Body of pancreas (tissue), 4 donors: Measurements from ENCODE around the gene INTS11. TPM values are rescaled to one million over a fixed set of nuclear protein-coding genes. Genes with fewer than 3 reads are reported as not detected.

Source experiments
- ATAC-seq: fragments of 150-250 bp; one replicate; pipeline ENCODE4 v1.9.1; 2016
- DNase-seq, 4 donors: peaks; one replicate each; pipeline ENCODE4 v3.0.0-alpha.2; 2019
- H3K27ac ChIP-seq, 4 donors: fragments of 200-600 bp; sonication (generic); 1 replicate in 3 of 4; 2 replicates in 1 of 4; pipeline versions ENCODE4 v1.5.1 to v1.6.1; 2016 to 2019; ENCODE audit warnings: mild to moderate bottlenecking in 1 of 4, mixed read lengths in 1 of 4, moderate library complexity in 1 of 4
- H3K27me3 ChIP-seq, 2 donors: fragments of 200-600 bp; sonication (generic); one replicate each; pipeline ENCODE4 v1.6.0; 2016; ENCODE audit warnings: mild to moderate bottlenecking in 1 of 2
- H3K36me3 ChIP-seq, 2 donors: fragments of 200-600 bp; sonication (generic); replicated peaks in 1 of 2; 2 replicates each; pipeline ENCODE4 v1.5.1; 2016; ENCODE audit warnings: low read depth in 2 of 2; ENCODE audit not compliant: insufficient read depth in 1 of 2
- H3K4me1 ChIP-seq: fragments of 200-600 bp; sonication (generic); one replicate; pipeline ENCODE4 v1.6.0; 2016
- H3K4me3 ChIP-seq, 2 donors: fragments of 200-600 bp; sonication (generic); 1 replicate in 1 of 2; 2 replicates in 1 of 2; pipeline ENCODE4 v1.5.1; 2016 to 2019
- H3K9me3 ChIP-seq, 3 donors: fragments of 200-600 bp; sonication (generic); 1 replicate in 2 of 3; 2 replicates in 1 of 3; pipeline ENCODE4 v1.5.1; 2016
- CTCF ChIP-seq, 7 experiments: fragments of 450-650 bp in 4 of 7; fragments of 200-600 bp in 3 of 7; sonication (generic) in 3 of 7; IDR thresholded peaks; one replicate each; pipeline ENCODE4 v1.5.1; 2016 to 2019; ENCODE audit warnings: antibody characterized with exemption in 7 of 7
- POLR2A ChIP-seq, 3 donors: fragments of 450-650 bp; IDR thresholded peaks; one replicate each; pipeline ENCODE4 v1.6.1; 2016; ENCODE audit warnings: antibody characterized with exemption in 3 of 3, mild to moderate bottlenecking in 2 of 3
- WGBS, 2 donors: methylation state at CpG; one replicate each; pipeline ENCODE4 v1.1.5; 2017; 5-methylcytosine and 5-hydroxymethylcytosine counted together
- intact Hi-C: fragments of 100-400 bp; cut with DNase I; formaldehyde crosslinking; loops from one replicate; pipeline ENCODE4 v1.15.1; 2023
- total RNA-seq, 2 donors: library from RNA; depleted of rRNA; stranded (reverse); fragments of >200 nt; gene quantifications; one replicate each; pipeline ENCODE4 v1.1.0, GENCODE V29; 2016

Gene INTS11
- total RNA-seq, 2 donors from 2014 or later = 89.0 to 189 TPM

- TF ChIP-seq CTCF (IDR thresholded peaks at IDR 0.05) (no peak), POLR2A (IDR thresholded peaks at IDR 0.05) (no peak)
- ATAC-seq (no peak), DNase-seq (no peak)
- WGBS, 2 donors = 19% methylated on average over 8 of the region's 9 CpGs; no CpG with 5 or more reads in 1 of the 2 donors
- Histone ChIP-seq H3K4me1 (peaks cover 14% of the 10 kb centered on the region), H3K9me3 (no peaks in the 10 kb centered on the region), H3K36me3 (no peaks in the 10 kb centered on the region), H3K27ac (no peak overlapping the region), H3K27me3 (peaks cover 0 to 8% of the 10 kb centered on the region in 2 donors), H3K4me3 (no peak overlapping the region)
- intact Hi-C loops = no loop called here
These were observed 40.6 kb downstream of the INTS11 start for GRCh38 chr1:1283821-1284220.

- 87 to 88% methylated on average over 8 to 13 of the region's 14 CpGs for WGBS, 2 donors
- TF ChIP-seq CTCF (IDR thresholded peaks at IDR 0.05) (no peak), POLR2A (IDR thresholded peaks at IDR 0.05) (no peak)
These were observed 41.5 kb downstream of the INTS11 start for GRCh38 chr1:1282998-1283397.

GRCh38 chr1:1281533-1282321, 42.7 kb downstream of the INTS11 start:
- Histone ChIP-seq H3K9me3 (no peaks in the 10 kb centered on the region), H3K36me3 (no peaks in the 10 kb centered on the region), H3K27ac (peak overlapping the region; percentile 50 to 80 (median 68)), H3K4me3 (no peak overlapping the region), H3K4me1 (peaks cover 14% of the 10 kb centered on the region), H3K27me3 (peaks cover 0 to 8% of the 10 kb centered on the region in 2 donors)
- DNase-seq (peak; percentile 84 to 94 (median 91)), ATAC-seq (peak; percentile 92)
- intact Hi-C loops = no loop called here
- TF ChIP-seq CTCF (IDR thresholded peaks at IDR 0.05) (no peak), POLR2A (IDR thresholded peaks at IDR 0.05) (no peak)
- WGBS, 2 donors = 10 to 13% methylated on average over 5 to 26 of the region's 26 CpGs

More at GRCh38 chr1:1282998-1283397, 41.5 kb downstream of the INTS11 start:
- DNase-seq = no peak
- ATAC-seq = no peak
- intact Hi-C loops = no loop called here
- peaks cover 0 to 8% of the 10 kb centered on the region in 2 donors for H3K27me3 ChIP-seq
- no peak overlapping the region for H3K4me3 ChIP-seq
- H3K9me3 ChIP-seq = no peaks in the 10 kb centered on the region
- H3K27ac ChIP-seq = no peak overlapping the region
- H3K4me1 ChIP-seq = peaks cover 14% of the 10 kb centered on the region
- no peaks in the 10 kb centered on the region for H3K36me3 ChIP-seq

- peak overlapping the region in 1 of 4 donors; percentile 80 for H3K27ac ChIP-seq
- no peak overlapping the region for H3K4me3 ChIP-seq
- WGBS, 2 donors = 83 to 85% methylated on average over 8 to 21 of the region's 21 CpGs
- H3K36me3 ChIP-seq = no peaks in the 10 kb centered on the region
- peaks cover 14% of the 10 kb centered on the region for H3K4me1 ChIP-seq
- ATAC-seq (no peak), DNase-seq (no peak)
- H3K9me3 ChIP-seq = no peaks in the 10 kb centered on the region
- no peak for TF ChIP-seq POLR2A (IDR thresholded peaks at IDR 0.05)
- no peak for TF ChIP-seq CTCF (IDR thresholded peaks at IDR 0.05)
- H3K27me3 ChIP-seq = peaks cover 0 to 3% of the 10 kb centered on the region in 2 donors
- intact Hi-C loops = no loop called here
These were observed 43.5 kb downstream of the INTS11 start for GRCh38 chr1:1280782-1281481.
